HS-5 (cell line): ENCODE results near the gene KRTAP9-7.

ENCODE experiments used
- DNase-seq: peaks from one replicate; pipeline ENCODE4 v3.0.0-alpha.2; 2012; ENCODE audit warnings: low read depth

KRTAP9-7 gene

DNA sequence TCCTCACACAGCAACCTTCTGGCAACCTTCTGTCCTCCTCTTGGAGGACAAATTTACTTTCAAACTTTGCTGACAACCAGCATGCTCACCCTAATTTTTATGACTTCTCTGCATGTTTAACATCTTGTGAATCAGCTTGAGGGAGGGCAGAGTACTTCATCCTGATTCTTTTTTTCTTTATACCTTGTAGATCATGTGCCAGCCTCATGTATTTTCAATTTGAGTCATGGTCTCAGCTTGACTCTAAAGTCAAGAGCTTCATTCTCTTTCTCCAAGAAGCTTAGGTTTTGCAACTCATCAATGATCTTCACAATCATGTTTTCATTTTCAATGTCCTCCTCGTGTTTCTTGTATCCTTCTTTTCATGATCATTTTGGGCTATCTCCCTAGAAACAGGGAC, 3.6 kb upstream of the KRTAP9-7 start:
- no peak for DNase-seq

DNA sequence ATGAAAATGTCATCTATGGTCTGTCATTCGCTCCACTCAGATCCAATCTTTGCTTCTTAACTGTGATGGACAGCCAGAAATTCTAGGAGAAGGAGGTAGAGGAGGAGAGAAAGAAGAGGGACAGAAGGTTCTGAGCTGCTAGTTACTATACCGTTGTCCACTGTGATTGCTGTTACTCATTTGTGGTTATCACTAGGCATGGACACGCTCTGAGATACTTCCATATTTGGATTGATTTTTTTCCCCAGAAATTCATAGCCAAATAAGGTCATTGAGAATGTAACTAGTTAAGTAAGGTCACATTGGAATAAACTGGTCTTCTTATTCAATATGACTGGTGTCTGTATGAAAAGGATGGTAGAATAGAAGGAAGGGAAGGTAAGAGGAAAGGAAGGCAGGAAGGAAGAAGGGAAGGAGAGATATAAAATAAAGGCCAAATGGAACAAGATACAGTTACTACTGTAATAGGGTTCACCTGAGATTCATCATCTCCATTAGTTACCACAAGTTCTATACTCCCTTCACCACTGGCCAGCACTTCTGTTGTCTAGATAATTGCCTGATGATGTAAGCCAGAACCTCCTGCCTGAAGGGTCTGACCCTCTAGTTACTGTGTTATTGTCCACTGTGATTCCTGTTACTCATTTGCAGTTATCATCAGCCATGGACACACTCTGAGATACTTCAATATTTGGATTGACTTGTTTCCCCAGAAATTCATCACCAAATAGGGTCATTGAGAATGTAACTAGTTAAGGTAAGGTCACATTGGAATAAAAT, 2.9 kb downstream of the KRTAP9-7 start:
- DNase-seq = no peak

DNA sequence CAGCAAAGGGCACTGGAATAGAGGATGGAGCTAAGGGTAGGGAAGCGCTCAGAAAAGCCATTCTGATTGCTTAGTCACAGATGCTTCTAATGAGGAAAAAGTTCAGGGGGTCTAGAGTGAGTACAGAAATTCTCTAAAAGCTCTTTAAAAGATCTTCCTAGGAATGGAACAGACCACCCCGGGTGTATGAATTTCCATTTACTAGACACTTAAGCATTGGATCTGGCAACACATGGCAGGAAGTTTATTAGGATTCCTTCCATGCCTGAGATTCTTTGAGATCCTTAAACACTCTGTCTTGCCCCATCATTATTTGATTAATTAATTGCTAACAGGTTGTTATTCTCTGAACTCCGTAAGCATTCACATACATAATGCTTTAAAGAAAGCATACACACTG, 8.5 kb downstream of the KRTAP9-7 start:
- no peak for DNase-seq

DNA sequence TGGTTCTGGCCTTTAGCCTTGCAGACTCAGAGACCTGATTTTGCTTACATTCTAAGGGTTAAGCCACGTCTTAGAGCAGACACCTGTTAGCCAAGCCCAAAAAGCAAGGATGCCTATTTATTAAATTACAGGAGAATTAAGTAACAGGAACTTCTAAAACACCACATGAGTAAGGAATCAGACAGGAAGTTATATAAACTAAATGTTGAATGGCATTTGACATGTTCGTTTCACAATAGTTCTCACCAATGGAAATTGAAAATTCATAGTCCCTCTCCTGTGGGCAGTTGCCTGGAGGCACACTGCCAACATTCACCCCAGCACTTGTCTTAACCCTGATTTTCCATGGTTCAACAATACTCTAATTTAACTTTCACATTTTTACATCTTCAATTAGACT, 9.0 kb downstream of the KRTAP9-7 start:
- no peak for DNase-seq

DNA sequence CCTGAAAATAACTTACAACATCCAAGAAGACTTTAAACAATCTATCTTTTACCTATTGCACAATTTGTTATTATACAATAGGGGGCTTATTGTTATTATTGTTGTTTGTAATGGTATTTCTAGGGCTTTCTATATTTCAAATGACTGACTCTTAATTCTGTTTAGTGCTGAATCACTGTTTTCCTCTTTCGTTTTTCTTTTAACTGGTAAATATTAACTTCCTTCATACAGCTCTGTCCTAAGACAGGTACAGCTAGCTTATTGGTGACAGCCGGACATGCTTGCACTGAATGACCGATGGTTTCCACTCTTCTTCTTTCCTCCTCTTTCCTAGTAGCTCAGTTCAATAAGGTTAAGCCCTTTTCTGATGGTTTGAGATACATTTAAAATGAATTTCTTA, 11.6 kb downstream of the KRTAP9-7 start:
- no peak for DNase-seq

DNA sequence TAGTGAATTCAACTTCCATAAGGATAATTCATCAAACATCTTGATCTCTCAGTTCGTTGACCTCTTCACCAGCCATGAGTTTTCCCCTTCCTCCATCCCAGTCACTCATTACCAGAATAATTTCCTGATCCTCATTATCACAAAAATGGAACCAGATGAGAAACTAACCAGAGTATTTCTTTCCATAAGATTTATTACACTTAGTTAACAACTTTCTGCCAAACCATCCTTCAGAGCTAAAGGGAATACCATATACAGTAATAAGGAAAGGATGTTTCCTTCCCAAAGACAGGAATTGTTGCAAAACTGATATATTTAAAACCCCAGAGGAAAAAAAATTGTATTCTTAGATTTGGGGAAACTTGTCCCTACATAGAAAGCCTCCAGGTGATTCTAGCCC, 18.5 kb downstream of the KRTAP9-7 start:
- DNase-seq = no peak

DNA sequence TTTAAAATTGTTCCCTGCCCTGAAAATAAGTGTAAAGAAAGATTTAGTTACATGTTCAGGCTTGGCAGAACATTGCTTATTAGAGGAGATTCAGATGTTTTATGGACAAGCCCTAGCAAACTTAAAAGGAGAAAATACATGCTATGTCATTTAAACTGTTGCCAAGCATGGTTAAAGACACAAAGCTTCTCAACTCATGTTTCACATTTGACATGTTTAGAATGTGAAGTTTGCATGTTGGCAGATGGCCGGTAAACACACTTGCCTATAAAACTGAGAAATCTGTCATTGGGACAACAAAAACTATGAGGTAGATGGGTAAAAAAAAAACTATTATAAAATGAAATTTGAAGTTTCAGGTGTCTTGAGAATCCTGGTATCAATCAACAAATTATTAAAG, 21.3 kb downstream of the KRTAP9-7 start:
- DNase-seq = no peak

DNA sequence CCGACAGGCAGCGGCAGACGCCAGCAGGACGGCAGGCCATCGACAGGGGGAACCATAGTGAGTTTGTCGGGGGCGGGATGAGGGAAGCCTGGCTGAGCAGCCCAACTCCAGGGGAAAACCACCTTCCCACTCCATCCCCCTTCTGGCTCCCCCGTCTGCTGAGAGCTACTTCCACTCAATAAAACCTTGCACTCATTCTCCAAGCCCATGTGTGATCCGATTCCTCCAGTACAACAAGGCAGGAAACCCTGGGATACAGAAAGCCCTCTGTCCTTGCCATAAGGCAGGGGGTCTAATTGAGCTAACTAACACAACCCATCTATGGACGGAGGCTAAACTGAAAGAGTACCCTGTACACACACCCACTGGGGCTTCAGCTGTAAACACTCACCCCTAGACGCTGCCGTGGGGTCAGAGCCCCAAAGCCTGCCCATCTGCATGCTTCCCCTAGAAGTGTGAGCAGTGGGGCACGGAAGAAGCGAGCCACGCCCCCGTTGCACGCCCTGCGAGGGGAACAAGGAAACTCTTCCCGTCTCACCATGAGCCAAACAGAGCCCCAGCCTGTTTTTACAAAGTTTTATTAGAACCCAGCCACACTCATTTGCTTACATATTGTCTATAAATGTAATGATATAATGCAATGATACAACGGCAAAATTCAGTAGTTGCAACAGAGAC, 23.1 kb downstream of the KRTAP9-7 start:
- DNase-seq = no peak

DNA sequence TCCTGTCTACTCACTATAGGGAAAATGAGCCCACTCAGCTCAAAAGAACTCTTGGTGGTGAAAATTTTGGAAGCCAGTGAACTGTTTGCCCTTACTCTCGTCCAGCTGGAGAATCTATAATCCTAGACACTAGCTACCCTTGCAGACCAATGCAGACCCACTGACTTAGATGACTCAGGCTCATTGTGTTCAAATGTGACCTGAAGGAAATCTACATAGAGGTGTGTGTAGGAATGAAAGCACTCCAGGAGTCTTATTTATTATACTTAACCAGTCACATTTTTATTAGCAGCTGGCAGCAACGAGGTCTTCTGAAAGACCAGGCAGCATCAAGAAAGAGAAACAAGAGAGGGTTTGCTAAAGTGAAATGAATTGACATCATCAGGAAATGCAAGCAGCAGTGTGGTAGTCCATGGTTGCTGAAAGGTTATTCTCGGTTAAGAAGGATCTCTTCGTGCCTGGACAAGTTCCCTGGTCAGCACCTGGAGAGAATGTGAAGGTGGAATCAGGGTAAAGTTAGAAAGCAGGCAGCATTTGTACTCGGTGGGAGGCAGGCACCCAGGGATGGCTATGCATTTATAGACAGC, 25.8 kb downstream of the KRTAP9-7 start:
- DNase-seq = no peak

DNA sequence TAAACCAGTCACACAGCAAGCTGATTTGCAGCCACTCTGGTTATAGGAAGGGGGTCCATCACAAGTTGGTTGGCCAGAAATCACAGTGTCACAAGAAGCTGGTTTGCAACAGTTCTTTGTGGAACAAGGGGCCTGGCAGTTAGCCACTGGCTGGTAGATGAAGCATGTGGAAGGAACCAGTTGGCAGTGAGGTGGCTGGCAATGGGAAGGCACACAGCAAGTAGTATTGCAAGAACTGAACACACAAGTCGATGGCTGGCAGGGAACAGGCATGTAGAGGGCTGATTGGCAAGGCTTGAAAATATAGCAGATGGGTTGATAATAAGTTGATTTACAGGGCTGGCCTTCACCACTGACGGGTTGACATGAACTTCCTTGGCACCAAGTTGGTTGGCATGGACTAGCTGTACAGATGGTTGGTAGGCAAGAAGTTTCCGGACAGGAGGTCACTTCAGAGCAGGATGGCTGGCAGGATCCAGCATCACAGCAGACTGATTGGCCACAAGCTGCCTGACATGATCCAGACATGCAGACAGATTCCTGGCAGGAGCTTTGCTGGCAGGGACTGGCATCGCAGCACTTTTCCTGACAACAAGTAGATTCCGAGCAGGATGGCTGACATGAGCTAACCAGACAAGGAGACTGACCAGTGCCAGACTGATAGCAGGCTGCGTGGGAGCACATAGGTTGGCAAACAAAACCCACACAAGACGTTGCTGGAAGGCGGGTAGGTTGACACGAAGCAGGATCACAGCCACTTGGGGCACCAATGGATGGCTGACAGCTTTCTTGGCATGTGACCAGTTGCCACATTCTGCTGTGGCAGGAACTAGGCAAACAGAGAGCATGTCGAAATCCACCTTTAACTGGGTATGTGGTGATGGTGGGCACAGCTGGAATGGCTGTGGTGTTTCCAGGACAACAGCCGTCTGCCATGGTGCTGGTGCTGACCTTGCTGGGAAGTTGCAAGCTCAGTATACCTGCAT, 26.7 kb downstream of the KRTAP9-7 start, which contains the start of gene KRTAP29-1:
Gene KRTAP29-1, minus strand, starts transcription at position 936 of the 986 bp plus-strand sequence. Its CDS starts 0 bp downstream, at position 936.
- DNase-seq = no peak

DNA sequence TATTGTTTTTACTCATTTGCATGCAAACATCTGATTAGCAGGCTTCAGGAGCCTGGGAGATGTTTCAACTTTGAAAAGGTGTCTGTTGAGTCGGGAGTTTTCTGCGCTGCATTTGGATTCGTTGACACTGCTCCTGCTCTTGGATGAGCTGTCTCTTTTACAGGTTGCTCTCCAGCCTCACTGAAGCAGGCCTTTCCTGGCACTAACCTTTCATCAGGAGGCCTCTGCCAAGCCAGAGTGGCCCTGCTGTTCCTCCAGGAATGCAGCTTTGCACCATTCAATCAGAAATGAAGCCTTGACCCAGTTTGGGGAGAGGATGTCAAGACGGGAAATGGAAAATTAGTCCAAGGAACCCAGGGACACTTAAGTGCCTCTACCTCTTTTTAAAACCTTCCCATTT, 27.5 kb downstream of the KRTAP9-7 start:
- DNase-seq = no peak

DNA sequence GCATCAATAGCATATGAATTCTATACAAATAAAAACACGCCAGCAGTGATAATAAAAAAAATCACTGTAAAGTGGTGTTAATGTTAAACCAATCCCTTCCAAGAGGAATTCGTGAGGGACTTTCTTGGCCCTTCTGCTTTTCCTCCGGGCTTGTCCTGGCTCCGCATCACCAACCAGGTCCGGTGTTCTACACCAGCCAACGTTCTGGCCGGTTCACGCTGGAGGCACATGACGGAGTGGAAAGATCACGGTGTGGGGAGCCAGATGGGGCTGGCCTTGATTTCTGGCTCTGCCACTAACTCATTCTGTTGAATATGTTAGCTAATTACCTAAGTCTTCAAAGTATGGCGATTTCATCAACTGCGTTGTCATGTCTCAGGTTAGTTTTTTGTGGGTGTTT, 28.6 kb downstream of the KRTAP9-7 start:
- no peak for DNase-seq

DNA sequence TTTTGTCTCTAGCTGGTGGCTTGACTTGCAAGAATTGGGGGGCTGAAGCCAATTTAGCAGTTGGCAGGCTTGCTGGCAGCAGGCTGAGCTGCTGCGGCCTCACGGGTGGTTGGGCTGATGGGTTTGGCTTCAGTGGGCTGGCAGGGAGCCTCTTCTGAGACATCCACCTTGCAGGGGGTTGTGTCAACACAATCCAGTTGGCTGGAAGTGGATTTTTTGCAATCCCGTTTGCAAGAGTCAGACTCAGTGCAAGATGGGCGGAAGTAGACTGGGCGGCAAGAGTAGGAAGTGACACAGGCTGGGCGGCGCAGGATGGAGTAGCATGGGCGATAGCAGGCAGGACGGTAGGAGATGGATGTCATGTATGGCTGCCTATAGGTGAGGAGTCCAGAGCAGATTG, 32.1 kb downstream of the KRTAP9-7 start:
- DNase-seq = no peak

DNA sequence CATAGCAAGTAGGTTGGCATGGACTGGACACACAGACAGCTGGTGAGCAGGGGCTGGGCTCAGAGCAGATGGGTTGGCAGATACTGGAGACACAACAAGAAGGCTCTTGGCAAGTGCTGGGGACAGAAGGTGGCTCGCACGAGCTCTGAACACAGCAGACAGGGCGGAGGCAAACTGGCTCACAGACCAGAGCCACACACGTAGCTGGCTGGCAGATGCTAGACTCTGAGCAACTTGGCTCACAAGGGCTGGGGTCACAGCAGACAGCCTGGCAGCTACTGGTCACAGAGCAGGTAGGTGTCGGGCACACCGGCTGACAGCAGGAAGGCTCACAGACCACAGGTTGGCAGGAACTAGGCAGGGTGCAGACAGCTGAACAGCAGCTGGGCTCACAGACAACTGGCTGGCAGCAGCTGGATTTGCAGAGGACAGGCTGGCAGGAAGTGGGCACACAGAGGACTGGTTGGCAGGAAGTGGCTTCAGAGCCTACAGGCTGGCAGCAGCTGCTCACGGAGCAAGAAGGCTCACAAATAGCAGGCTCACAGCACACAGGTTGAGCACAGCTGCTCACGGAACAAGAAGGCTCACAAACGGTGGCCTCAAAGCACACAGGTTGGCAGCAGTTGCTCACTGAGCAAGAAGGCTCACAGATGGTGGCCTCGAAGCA, 32.9 kb downstream of the KRTAP9-7 start:
- DNase-seq = no peak

DNA sequence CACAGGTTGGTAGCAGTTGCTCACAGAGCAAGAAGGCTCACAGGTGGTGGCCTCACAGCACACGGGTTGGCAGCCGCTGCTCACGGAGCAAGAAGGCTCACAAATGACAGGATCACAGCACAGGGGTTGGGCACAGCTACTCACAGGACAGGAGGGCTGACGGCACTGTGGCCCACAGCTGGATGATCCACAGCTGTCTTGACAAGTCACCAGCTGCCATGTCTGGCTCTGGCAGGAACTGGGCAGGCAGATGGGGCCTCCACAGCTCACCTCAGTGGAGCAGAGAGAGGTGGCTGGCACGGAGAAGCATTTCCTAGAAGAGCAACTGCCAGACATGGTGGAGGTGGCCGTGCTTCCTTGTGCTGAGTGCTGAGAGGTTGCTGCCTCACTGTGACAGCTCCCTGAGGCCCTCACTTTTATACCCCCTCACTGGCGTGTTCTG, 33.4 kb downstream of the KRTAP9-7 start, which contains the start of gene KRTAP16-1:
Gene KRTAP16-1, minus strand, starts transcription at position 392 of the 442 bp plus-strand sequence. Its CDS starts 56 bp downstream, at position 336.
- no peak for DNase-seq

DNA sequence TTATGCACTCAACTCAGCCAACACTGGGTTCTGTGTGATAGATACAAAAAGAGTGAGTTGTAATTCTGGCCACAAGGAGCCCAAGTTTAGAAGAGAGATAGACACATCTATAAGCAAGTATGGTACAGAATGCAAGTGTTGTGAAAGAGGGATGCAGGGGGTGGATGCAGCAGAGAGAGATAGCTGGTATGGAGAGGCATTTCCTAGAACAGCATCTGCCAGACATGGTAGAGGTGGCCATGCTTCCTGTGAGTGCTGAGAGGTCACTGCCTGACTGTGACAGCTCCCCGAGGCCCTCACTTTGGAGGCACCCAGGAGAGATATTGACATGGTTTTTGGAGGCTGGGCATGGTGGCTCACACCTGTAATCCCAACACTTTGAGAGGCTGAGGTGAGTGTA, 35.6 kb downstream of the KRTAP9-7 start:
- DNase-seq = no peak

DNA sequence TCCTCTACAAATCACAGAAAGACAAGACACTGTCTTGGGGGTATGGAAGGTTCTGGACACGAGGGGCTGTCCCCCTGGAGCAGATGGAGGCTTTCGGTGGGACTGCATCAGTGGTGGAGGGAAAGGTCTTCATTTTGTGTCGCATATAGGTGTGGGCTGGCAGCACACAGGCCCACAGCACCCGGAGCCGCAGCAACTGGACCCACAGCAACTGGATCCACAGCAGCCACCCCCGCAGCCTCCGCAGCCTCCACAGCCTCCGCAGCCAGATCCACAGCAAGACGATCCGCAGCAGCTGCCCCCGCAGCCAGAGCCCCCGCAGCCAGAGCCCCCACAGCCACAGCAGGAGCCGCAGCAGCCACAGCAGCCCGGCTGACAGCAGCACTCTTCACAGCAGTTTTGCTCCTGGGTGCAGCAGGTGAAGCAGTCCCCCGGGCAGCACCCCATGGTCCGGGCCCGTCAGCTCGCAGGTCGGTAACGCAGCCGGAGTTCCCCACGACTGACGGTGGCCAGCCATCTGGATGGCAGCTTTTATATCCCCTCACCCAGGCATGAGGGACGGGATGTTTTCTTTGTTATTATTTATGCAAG, 39.8 kb downstream of the KRTAP9-7 start, which contains the start of gene KRTAP17-1:
Gene KRTAP17-1, minus strand, starts transcription at position 507 of the 591 bp plus-strand sequence. Its CDS starts 60 bp downstream, at position 447.
- no peak for DNase-seq

DNA sequence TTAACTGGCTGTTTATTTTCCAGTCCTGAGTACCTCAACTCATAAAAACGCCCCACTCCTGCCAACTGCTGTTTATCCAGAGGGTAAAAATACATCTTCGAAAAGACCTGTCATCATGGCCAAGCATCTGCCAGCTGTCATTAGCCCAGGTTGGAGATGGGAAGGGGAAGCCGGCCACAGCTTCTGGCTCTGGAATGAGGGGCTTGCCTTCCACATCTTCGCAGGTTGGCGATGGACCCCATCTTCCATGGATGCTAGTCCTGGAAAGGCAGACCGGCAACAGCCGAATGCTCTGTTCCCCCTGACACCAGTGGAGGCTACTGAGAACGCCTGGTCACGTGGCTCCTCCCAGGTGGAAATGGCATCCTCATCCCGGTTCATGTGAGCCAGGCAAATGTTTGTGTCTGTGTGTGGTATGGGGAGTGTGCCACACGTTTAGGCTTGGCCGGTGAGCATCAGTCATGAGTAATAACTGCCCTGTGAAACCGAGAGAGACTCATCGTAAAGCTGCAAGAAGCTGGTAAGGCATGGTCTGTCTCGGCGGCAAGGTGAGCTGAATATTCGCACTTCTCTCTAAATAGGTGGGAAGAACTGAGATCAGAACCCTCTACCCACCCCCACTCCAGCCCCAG, 40.4 kb downstream of the KRTAP9-7 start:
- DNase-seq = no peak

DNA sequence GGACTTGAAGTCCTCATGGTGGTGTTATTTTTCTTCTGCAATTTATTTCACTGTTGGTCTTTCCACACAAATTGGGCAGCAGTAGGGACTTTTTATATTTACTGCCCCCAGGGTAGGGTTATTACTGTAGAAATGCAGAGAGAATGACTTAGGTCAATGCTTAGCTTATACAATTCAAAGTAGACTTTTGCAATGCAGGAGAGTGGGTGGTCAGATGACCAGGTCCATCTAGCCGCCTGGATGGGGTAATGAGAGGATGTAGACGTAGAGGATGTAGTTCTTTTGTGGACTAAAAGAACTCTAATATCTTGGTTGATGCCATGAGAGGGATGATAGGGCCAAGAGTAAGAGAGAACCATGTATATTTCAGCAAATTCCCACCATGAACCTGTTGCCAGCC, 42.7 kb downstream of the KRTAP9-7 start:
- DNase-seq = no peak
